PFSK-1 (cell line): Measurements from ENCODE around the gene PDGFD.

Source experiments
- TAF1 ChIP-seq: IDR thresholded peaks from 2 replicates; pipeline ENCODE4 v1.6.1; 2012; ENCODE audit warnings: low read length, control low read depth, borderline replicate concordance; ENCODE audit not compliant: insufficient read depth
- TF ChIP-seq, protein P1 (sequence below), 2 experiments: IDR thresholded peaks; 2 replicates each; pipeline versions ENCODE4 v1.6.1 to v1.8.0; 2011 to 2012; ENCODE audit warnings: low read depth in 2 of 2, low read length in 2 of 2, control low read depth in 1 of 2, inconsistent platforms in 1 of 2, mild to moderate bottlenecking in 1 of 2, moderate library complexity in 1 of 2; ENCODE audit not compliant: insufficient read depth in 1 of 2

DNA sequence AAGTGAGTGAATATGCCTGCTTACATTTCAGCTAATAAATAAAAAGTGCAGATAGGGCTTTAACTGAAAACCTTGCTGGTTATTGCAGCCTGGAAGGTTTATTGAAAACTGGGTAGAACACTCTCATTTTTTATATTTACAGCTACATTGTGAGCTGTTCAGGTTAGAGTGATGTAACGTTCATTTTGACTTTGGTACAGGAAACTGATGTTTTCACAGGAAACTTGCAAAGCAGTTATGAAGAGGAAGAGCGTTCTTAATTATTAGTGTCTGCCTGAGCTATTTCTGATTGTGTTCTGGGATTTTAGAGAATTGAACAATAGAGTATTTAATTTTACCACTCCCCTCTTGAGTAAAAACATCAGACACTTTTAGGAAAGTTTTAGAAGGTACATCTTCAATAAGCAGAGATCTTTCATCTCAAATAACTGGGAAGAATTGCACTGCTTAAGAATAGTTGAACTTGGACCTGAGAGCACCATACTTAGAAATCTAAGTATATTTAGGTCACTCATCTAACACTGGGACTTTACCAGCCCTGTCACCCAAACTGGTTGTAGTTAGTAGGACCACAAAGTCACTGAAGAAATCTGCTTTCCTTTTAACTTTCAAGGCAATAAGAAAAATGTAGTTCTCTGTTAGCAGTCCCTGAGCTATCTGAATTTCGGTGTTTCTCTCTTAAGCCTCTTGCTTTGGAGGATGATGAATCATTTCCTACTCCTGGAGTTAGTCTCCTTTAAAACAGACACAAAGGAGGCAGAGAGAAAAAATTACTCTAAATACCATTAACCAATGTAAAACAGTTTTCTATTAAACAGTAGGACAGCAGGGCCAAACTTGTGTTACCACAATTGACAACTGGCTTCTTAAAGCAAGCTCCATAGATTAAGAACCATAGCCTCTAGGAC, 256.1 kb downstream of the PDGFD start:
- TF ChIP-seq, protein P1, sequence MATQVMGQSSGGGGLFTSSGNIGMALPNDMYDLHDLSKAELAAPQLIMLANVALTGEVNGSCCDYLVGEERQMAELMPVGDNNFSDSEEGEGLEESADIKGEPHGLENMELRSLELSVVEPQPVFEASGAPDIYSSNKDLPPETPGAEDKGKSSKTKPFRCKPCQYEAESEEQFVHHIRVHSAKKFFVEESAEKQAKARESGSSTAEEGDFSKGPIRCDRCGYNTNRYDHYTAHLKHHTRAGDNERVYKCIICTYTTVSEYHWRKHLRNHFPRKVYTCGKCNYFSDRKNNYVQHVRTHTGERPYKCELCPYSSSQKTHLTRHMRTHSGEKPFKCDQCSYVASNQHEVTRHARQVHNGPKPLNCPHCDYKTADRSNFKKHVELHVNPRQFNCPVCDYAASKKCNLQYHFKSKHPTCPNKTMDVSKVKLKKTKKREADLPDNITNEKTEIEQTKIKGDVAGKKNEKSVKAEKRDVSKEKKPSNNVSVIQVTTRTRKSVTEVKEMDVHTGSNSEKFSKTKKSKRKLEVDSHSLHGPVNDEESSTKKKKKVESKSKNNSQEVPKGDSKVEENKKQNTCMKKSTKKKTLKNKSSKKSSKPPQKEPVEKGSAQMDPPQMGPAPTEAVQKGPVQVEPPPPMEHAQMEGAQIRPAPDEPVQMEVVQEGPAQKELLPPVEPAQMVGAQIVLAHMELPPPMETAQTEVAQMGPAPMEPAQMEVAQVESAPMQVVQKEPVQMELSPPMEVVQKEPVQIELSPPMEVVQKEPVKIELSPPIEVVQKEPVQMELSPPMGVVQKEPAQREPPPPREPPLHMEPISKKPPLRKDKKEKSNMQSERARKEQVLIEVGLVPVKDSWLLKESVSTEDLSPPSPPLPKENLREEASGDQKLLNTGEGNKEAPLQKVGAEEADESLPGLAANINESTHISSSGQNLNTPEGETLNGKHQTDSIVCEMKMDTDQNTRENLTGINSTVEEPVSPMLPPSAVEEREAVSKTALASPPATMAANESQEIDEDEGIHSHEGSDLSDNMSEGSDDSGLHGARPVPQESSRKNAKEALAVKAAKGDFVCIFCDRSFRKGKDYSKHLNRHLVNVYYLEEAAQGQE (IDR thresholded peaks at IDR 0.05; ENCODE audit: insufficient read depth in 1 of 2, low read depth in 2 of 2, low read length in 2 of 2) = no peak
- no peak for TF ChIP-seq TAF1
